GM06990 (cell line): ENCODE results near the gene HMGCLL1.

ENCODE experiments used
- DNase-seq: peaks from one replicate; pipeline ENCODE4 v3.0.0-alpha.2; 2011; ENCODE audit not compliant: insufficient read length; ENCODE audit errors: extremely low read depth
- H3K27me3 ChIP-seq: replicated peaks from 2 replicates; pipeline ENCODE4 v1.6.0; 2011; ENCODE audit warnings: low read length; ENCODE audit not compliant: control insufficient read depth, insufficient read depth
- H3K36me3 ChIP-seq: 2 replicates; pipeline ENCODE4 v1.5.1; 2011; ENCODE audit warnings: low read length; ENCODE audit not compliant: control insufficient read depth, insufficient read depth
- H3K4me3 ChIP-seq: replicated peaks from 2 replicates; pipeline ENCODE4 v1.5.1; 2011; ENCODE audit warnings: low read depth, mild to moderate bottlenecking, control low read depth, low read length
- CTCF ChIP-seq: IDR thresholded peaks from 2 replicates; pipeline ENCODE4 v1.5.1; 2011; ENCODE audit warnings: low read length, control low read depth, mild to moderate bottlenecking, inconsistent platforms; ENCODE audit not compliant: insufficient read depth, poor library complexity, severe bottlenecking

HMGCLL1 gene

GRCh38 chr6:55601120-55601519 is 22.1 kb upstream of the HMGCLL1 start:
- no peak for TF ChIP-seq CTCF
- no peak for DNase-seq
- Histone ChIP-seq H3K4me3 (no peak overlapping the region), H3K36me3 (no peaks in the 10 kb centered on the region), H3K27me3 (no peaks in the 10 kb centered on the region)

GRCh38 chr6:55594442-55594841 is 15.4 kb upstream of the HMGCLL1 start:
- Histone ChIP-seq H3K27me3 (no peaks in the 10 kb centered on the region), H3K4me3 (no peak overlapping the region), H3K36me3 (no peaks in the 10 kb centered on the region)
- DNase-seq = no peak
- no peak for TF ChIP-seq CTCF

- TF ChIP-seq CTCF = no peak
- no peak for DNase-seq
- no peaks in the 10 kb centered on the region for H3K27me3 ChIP-seq
- H3K36me3 ChIP-seq = no peaks in the 10 kb centered on the region
- no peak overlapping the region for H3K4me3 ChIP-seq
Observed at GRCh38 chr6:55584654-55585354, 5.8 kb upstream of the HMGCLL1 start.

GRCh38 chr6:55576811-55577210 is 2.2 kb downstream of the HMGCLL1 start:
- no peak for TF ChIP-seq CTCF
- Histone ChIP-seq H3K36me3 (no peaks in the 10 kb centered on the region), H3K4me3 (no peak overlapping the region), H3K27me3 (no peaks in the 10 kb centered on the region)
- DNase-seq = no peak

- Histone ChIP-seq H3K36me3 (no peaks in the 10 kb centered on the region), H3K27me3 (no peaks in the 10 kb centered on the region), H3K4me3 (no peak overlapping the region)
- no peak for DNase-seq
- TF ChIP-seq CTCF = no peak
Observed at GRCh38 chr6:55574556-55574955, 4.4 kb downstream of the HMGCLL1 start.

GRCh38 chr6:55569638-55570037 is 9.4 kb downstream of the HMGCLL1 start:
- DNase-seq = no peak
- H3K36me3 ChIP-seq = no peaks in the 10 kb centered on the region
- H3K27me3 ChIP-seq = no peaks in the 10 kb centered on the region
- no peak for TF ChIP-seq CTCF
- no peak overlapping the region for H3K4me3 ChIP-seq
